HG03196 (cell line): Measurements from ENCODE around the gene ABHD2.

Source experiments
- ATAC-seq: cut with Tn5 transposase; IDR thresholded peaks from one replicate; pipeline ENCODE4 v1.9.1; 2021; ENCODE audit not compliant: unreplicated experiment

ABHD2 gene

GRCh38 chr15:89097313-89097712 lies 9.1 kb downstream of the ABHD2 start:
- no peak for ATAC-seq

- no peak for ATAC-seq
These were observed 10.0 kb downstream of the ABHD2 start for GRCh38 chr15:89098281-89098680.

GRCh38 chr15:89099968-89100367 lies 11.7 kb downstream of the ABHD2 start:
- ATAC-seq, result no peak

- ATAC-seq, result no peak
These were observed 13.3 kb downstream of the ABHD2 start for GRCh38 chr15:89101302-89102193.

GRCh38 chr15:89103481-89104171 lies 15.4 kb downstream of the ABHD2 start:
- no peak for ATAC-seq

GRCh38 chr15:89104172-89104564 lies 15.9 kb downstream of the ABHD2 start:
- no peak for ATAC-seq

- no peak for ATAC-seq
These were observed 16.9 kb downstream of the ABHD2 start for GRCh38 chr15:89105147-89105546.

GRCh38 chr15:89106200-89106599 lies 17.9 kb downstream of the ABHD2 start:
- ATAC-seq, result no peak

GRCh38 chr15:89107984-89108383 lies 19.7 kb downstream of the ABHD2 start:
- ATAC-seq, result no peak

GRCh38 chr15:89108835-89109234 lies 20.6 kb downstream of the ABHD2 start:
- ATAC-seq, result no peak

GRCh38 chr15:89109238-89109637 lies 21.0 kb downstream of the ABHD2 start:
- no peak for ATAC-seq

GRCh38 chr15:89110060-89110459 lies 21.8 kb downstream of the ABHD2 start:
- ATAC-seq, result no peak

- no peak for ATAC-seq
These were observed 23.1 kb downstream of the ABHD2 start for GRCh38 chr15:89111352-89111751.

GRCh38 chr15:89111961-89112340 lies 23.7 kb downstream of the ABHD2 start:
- no peak for ATAC-seq

- ATAC-seq, result peak; percentile 96
These were observed 24.2 kb downstream of the ABHD2 start for GRCh38 chr15:89112341-89112971.

GRCh38 chr15:89113296-89114024 lies 25.2 kb downstream of the ABHD2 start:
- no peak for ATAC-seq

GRCh38 chr15:89114990-89115389 lies 26.7 kb downstream of the ABHD2 start:
- ATAC-seq, result no peak

GRCh38 chr15:89115547-89115946 lies 27.3 kb downstream of the ABHD2 start:
- ATAC-seq, result no peak

GRCh38 chr15:89116404-89116803 lies 28.1 kb downstream of the ABHD2 start:
- no peak for ATAC-seq

- ATAC-seq, result no peak
These were observed 29.5 kb downstream of the ABHD2 start for GRCh38 chr15:89117790-89118189.

GRCh38 chr15:89118481-89118989 lies 30.3 kb downstream of the ABHD2 start:
- no peak for ATAC-seq
